H1 (cell line): ENCODE measurements around the gene PTPRH. TPM values are rescaled to one million over a fixed set of nuclear protein-coding genes. Genes with fewer than 3 reads are reported as not detected.

Source experiments
- CTCF ChIA-PET: fragments of 300-600 bp; sonication (Branson Sonifier 250); formaldehyde crosslinking; loops from one replicate; lab custom pipeline; 2021; ENCODE audit not compliant: partially characterized antibody; lab: Charles Lee
- POLR2A ChIA-PET: fragments of 300-600 bp; sonication (Branson Sonifier 250); formaldehyde crosslinking; loops from one replicate; lab custom pipeline; 2021; ENCODE audit warnings: inconsistent platforms; ENCODE audit not compliant: partially characterized antibody; lab: Charles Lee
- DNase-seq, 2 experiments: peaks; one replicate each; pipeline versions ENCODE4 v3.0.0 to v3.0.0-alpha.2; 2010 to 2022; ENCODE audit warnings: low spot score in 2 of 2, low read depth in 1 of 2, mixed read lengths in 1 of 2
- FAIRE-seq: peaks from 2 replicates; lab custom pipeline; 2011; peaks lifted over from hg19 to GRCh38; lab: Jason Lieb, UNC
- H2AFZ ChIP-seq: 2 replicates; pipeline ENCODE4 v1.8.1; 2012; ENCODE audit warnings: low read length, inconsistent platforms
- H2AK5ac ChIP-seq: 2 replicates; pipeline ENCODE4 v1.6.1; 2013; ENCODE audit warnings: low read depth, low read length
- H2BK120ac ChIP-seq: replicated peaks from 2 replicates; pipeline ENCODE3; 2013; ENCODE audit warnings: low read depth, low read length, inconsistent platforms
- H2BK12ac ChIP-seq: 2 replicates; pipeline ENCODE4 v1.6.1; 2013; ENCODE audit warnings: low read depth, low read length
- H2BK15ac ChIP-seq: 2 replicates; pipeline ENCODE4 v1.6.1; 2013; ENCODE audit warnings: low read length
- H2BK20ac ChIP-seq: 2 replicates; pipeline ENCODE4 v1.6.1; 2013; ENCODE audit warnings: low read length
- H2BK5ac ChIP-seq: 2 replicates; pipeline ENCODE4 v1.6.1; 2013; ENCODE audit warnings: low read depth, low read length
- H3K14ac ChIP-seq: 2 replicates; pipeline ENCODE4 v1.6.1; 2013; ENCODE audit warnings: inconsistent platforms; ENCODE audit not compliant: insufficient read length
- H3K18ac ChIP-seq: 2 replicates; pipeline ENCODE4 v1.6.1; 2013; ENCODE audit warnings: low read length; ENCODE audit errors: extremely low read depth
- H3K23ac ChIP-seq: 2 replicates; pipeline ENCODE4 v1.6.1; 2013; ENCODE audit warnings: inconsistent platforms; ENCODE audit not compliant: insufficient read length
- H3K23me2 ChIP-seq: 2 replicates; pipeline ENCODE4 v1.6.1; 2013; ENCODE audit warnings: low read depth, low read length
- H3K27ac ChIP-seq: 2 replicates; pipeline ENCODE4 v1.6.1; 2011; ENCODE audit warnings: low read depth, low read length, inconsistent platforms
- H3K27me3 ChIP-seq, 4 experiments: replicated peaks in 1 of 4; 1 replicate in 1 of 4; 2 replicates in 3 of 4; pipeline versions ENCODE4 v1.6.1 to v1.8.1; 2011 to 2013; ENCODE audit warnings: low read length in 3 of 4, mild to moderate bottlenecking in 3 of 4, inconsistent platforms in 2 of 4, mixed read lengths in 2 of 4, moderate library complexity in 1 of 4; ENCODE audit not compliant: control insufficient read depth in 3 of 4, insufficient read depth in 3 of 4; ENCODE audit errors: extremely low read depth in 1 of 4
- H3K36me3 ChIP-seq, 4 experiments: 2 replicates each; pipeline versions ENCODE4 v1.6.1 to v1.8.1; 2011 to 2013; ENCODE audit warnings: mild to moderate bottlenecking in 4 of 4, low read length in 3 of 4, moderate library complexity in 2 of 4, control low read depth in 1 of 4, inconsistent platforms in 1 of 4; ENCODE audit not compliant: insufficient read depth in 4 of 4, control insufficient read depth in 2 of 4
- H3K4ac ChIP-seq: replicated peaks from 2 replicates; pipeline ENCODE3; 2013; ENCODE audit warnings: low read length, low read depth, mixed read lengths, inconsistent platforms; ENCODE audit not compliant: insufficient read length
- H3K4me1 ChIP-seq, 4 experiments: replicated peaks in 1 of 4; 1 replicate in 1 of 4; 2 replicates in 3 of 4; pipeline versions ENCODE4 v1.6.1 to v1.8.1; 2011 to 2013; ENCODE audit warnings: low read length in 3 of 4, inconsistent platforms in 2 of 4, mixed read lengths in 1 of 4; ENCODE audit not compliant: insufficient read depth in 4 of 4, control insufficient read depth in 3 of 4
- H3K4me2 ChIP-seq, 2 experiments: 2 replicates each; pipeline versions ENCODE4 v1.6.1 to v1.8.1; 2011 to 2013; ENCODE audit warnings: low read depth in 2 of 2, low read length in 2 of 2, control low read depth in 1 of 2, inconsistent platforms in 1 of 2, mild to moderate bottlenecking in 1 of 2; ENCODE audit not compliant: insufficient read depth in 1 of 2
- H3K4me3 ChIP-seq, 4 experiments: fragments of 200-600, 300-600 bp in 1 of 4; sonication (generic), shearing (Covaris generic), sonication (Bioruptor Twin) in 1 of 4; 2 replicates each; pipeline versions ENCODE4 v1.5.1 to v1.8.1; 2011 to 2016; ENCODE audit warnings: low read length in 4 of 4, low read depth in 3 of 4, control low read depth in 2 of 4, inconsistent platforms in 2 of 4, mild to moderate bottlenecking in 2 of 4, mixed read lengths in 1 of 4, moderate library complexity in 1 of 4; ENCODE audit not compliant: insufficient read depth in 2 of 4; ENCODE audit errors: extremely low read depth in 1 of 4
- H3K56ac ChIP-seq: replicated peaks from 2 replicates; pipeline ENCODE3; 2013; ENCODE audit warnings: low read depth, mild to moderate bottlenecking, mixed read lengths, low read length, inconsistent platforms; ENCODE audit not compliant: insufficient read length
- H3K79me1 ChIP-seq: 2 replicates; pipeline ENCODE4 v1.6.1; 2013; ENCODE audit warnings: low read depth, low read length, control low read depth
- H3K79me2 ChIP-seq, 2 experiments: 2 replicates each; pipeline versions ENCODE4 v1.6.1 to v1.8.1; 2012 to 2013; ENCODE audit warnings: low read length in 2 of 2, mild to moderate bottlenecking in 2 of 2, inconsistent platforms in 1 of 2; ENCODE audit not compliant: insufficient read depth in 2 of 2, control insufficient read depth in 1 of 2
- H3K9ac ChIP-seq, 4 experiments: replicated peaks in 1 of 4; 1 replicate in 1 of 4; 2 replicates in 3 of 4; pipeline versions ENCODE4 v1.6.1 to v1.8.1; 2011 to 2013; ENCODE audit warnings: low read depth in 3 of 4, low read length in 3 of 4, control low read depth in 2 of 4, mild to moderate bottlenecking in 2 of 4, moderate library complexity in 2 of 4, inconsistent platforms in 1 of 4; ENCODE audit errors: extremely low read depth in 1 of 4
- H3K9me3 ChIP-seq, 2 experiments: 2 replicates each; pipeline versions ENCODE4 v1.6.1 to v1.8.1; 2012 to 2013; ENCODE audit warnings: mild to moderate bottlenecking in 2 of 2, moderate library complexity in 2 of 2, control low read depth in 1 of 2, inconsistent platforms in 1 of 2, low read depth in 1 of 2, low read length in 1 of 2, mixed read lengths in 1 of 2; ENCODE audit not compliant: insufficient read depth in 2 of 2
- H4K20me1 ChIP-seq, 2 experiments: replicated peaks in 1 of 2; 2 replicates each; pipeline versions ENCODE3 to v1.8.1; 2011 to 2013; ENCODE audit warnings: inconsistent platforms in 2 of 2, low read length in 2 of 2, mild to moderate bottlenecking in 1 of 2; ENCODE audit not compliant: insufficient read depth in 2 of 2, control insufficient read depth in 1 of 2
- H4K5ac ChIP-seq: 2 replicates; pipeline ENCODE4 v1.6.1; 2013; ENCODE audit warnings: low read length, low read depth, mixed read lengths, inconsistent platforms; ENCODE audit not compliant: insufficient read length
- H4K8ac ChIP-seq: 2 replicates; pipeline ENCODE4 v1.8.0; 2013; ENCODE audit warnings: mild to moderate bottlenecking, moderate library complexity, low read length, inconsistent platforms; ENCODE audit not compliant: insufficient read depth; ENCODE audit errors: extremely low read depth
- H4K91ac ChIP-seq: replicated peaks from 2 replicates; pipeline ENCODE3; 2013; ENCODE audit warnings: low read length, mixed read lengths, inconsistent platforms; ENCODE audit not compliant: insufficient read length
- ASH2L ChIP-seq: fragments of 200-600, 300-600 bp; sonication (generic); IDR thresholded peaks from one replicate; pipeline ENCODE4 v1.7.1; 2017; ENCODE audit warnings: low read length
- BCL11A ChIP-seq, 2 experiments: IDR thresholded peaks; one replicate each; pipeline ENCODE4 v1.6.1; 2011; ENCODE audit warnings: low read depth in 2 of 2, low read length in 2 of 2, mild to moderate bottlenecking in 2 of 2
- CTBP2 ChIP-seq: IDR thresholded peaks from 2 replicates; pipeline ENCODE4 v1.7.0; 2011; ENCODE audit warnings: borderline replicate concordance, mild to moderate bottlenecking, moderate library complexity, mixed read lengths, low read length; ENCODE audit not compliant: insufficient read depth, insufficient read length
- KDM1A ChIP-seq: fragments of 200-600, 300-600 bp; sonication (generic); IDR thresholded peaks from 2 replicates; pipeline ENCODE4 v1.7.1; 2016; ENCODE audit warnings: mild to moderate bottlenecking, low read length, borderline replicate concordance
- POLR2A ChIP-seq, 2 experiments: IDR thresholded peaks; 1 replicate in 1 of 2; 2 replicates in 1 of 2; pipeline ENCODE4 v1.6.1; 2011; ENCODE audit warnings: low read depth in 2 of 2, low read length in 2 of 2, mild to moderate bottlenecking in 2 of 2; ENCODE audit errors: control extremely low read depth in 1 of 2
- TAF1 ChIP-seq: IDR thresholded peaks from 2 replicates; pipeline ENCODE4 v1.6.1; 2011; ENCODE audit warnings: mild to moderate bottlenecking, low read depth, low read length
- whole genome bisulfite sequencing, 2 experiments: shearing (Covaris generic) in 1 of 2; methylation state at CpG; one replicate each; pipeline versions ENCODE4 v1.1.6 to v1.1.7; 2013 to 2015; ENCODE audit warnings: low lambda C conversion rate in 2 of 2, mixed read lengths in 2 of 2, inconsistent platforms in 1 of 2, low coverage in 1 of 2, missing lambda C conversion rate in 1 of 2; ENCODE audit not compliant: insufficient replicate concordance in 2 of 2, insufficient coverage in 1 of 2, insufficient read length in 1 of 2; ENCODE audit errors: extremely low coverage in 1 of 2, missing lambda C conversion rate in 1 of 2; 5-methylcytosine and 5-hydroxymethylcytosine counted together
- polyA plus RNA-seq, 7 experiments: library from polyadenylated mRNA; depleted of rRNA in 3 of 7; stranded (reverse) in 5 of 7; unstranded in 2 of 7; fragments of >200 nt in 5 of 7; fragments of 200-250 nt in 2 of 7; gene quantifications; 1 replicate in 5 of 7; 2 replicates in 1 of 7; 4 replicates in 1 of 7; pipeline versions ENCODE4 v1.2.1 to v1.2.3, GENCODE V29; 2011 to 2013; ENCODE audit warnings: missing spikeins in 2 of 7, mixed read lengths in 2 of 7
- total RNA-seq: library from RNA; stranded (reverse); fragmentation: NEBNext Ultra II Directional; extraction: Animal tissue kit (Norgen Biotek cat#: 25700); gene quantifications from 2 replicates; pipeline ENCODE4 v1.2.1, GENCODE V29; 2021
- TF ChIP-seq, protein P1 (sequence below): IDR thresholded peaks from 2 replicates; pipeline ENCODE4 v1.6.1; 2012; ENCODE audit warnings: inconsistent platforms

Gene PTPRH
- total and polyA plus RNA-seq, 2 of the 8 experiments (the other 6 are each of a cell fraction or from before 2014, with no cell fraction given): 0.30 to 0.39 TPM

DNA sequence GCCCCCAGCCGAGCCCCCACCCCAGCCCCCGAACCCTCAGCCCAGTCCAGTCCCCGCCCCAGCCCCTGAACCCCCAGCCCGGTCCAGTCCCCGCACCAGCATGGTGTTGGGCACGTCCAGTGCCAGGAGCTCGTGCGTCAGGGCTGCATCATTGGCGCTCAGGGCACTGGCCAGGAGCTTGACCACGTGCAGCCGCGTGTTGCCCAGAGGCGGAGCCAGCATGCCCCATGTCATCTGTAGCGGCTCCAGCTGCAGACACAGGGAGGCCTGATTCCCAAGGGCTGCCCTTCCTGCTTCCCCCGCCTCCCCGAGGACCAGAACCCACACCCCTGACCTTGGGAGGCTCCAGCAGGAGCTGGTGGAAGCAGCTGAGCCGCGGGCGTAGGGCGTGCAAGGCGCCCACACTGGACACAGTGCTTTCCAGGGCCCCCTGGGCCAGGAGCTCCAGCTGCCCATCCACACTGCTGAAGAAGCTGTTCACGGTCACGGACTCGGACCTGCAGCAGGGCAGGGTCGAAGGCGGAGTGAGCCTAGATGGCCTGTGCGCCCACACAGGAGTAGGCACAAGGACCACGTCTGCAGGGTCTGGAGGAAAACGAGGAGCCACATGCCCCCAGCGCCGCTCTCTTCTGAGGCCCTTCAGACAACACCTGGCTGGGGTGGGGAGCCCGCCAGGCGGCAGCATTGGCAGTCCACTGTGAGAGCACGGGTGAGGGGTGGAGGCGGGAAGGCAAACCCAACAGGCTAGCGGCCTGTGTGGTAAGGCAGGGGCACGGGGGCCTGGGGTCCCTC is 32.0 kb upstream of the PTPRH start:
- H3K27ac ChIP-seq: no peak overlapping the region
- no peak for TF ChIP-seq TAF1
- no peak for TF ChIP-seq CTBP2
- no peak for TF ChIP-seq KDM1A
- no peak for TF ChIP-seq POLR2A (IDR thresholded peaks at IDR 0.05; ENCODE audit: control extremely low read depth in 1 of 2, low read depth in 2 of 2, low read length in 2 of 2)
- TF ChIP-seq BCL11A (IDR thresholded peaks at IDR 0.05; ENCODE audit: low read depth in 2 of 2, low read length in 2 of 2): no peak
- no peak for TF ChIP-seq ASH2L
- TF ChIP-seq, protein P1, sequence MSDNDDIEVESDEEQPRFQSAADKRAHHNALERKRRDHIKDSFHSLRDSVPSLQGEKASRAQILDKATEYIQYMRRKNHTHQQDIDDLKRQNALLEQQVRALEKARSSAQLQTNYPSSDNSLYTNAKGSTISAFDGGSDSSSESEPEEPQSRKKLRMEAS: no peak
- TF ChIP-seq, all 59 proteins: peak for 0
- Histone ChIP-seq H3K36me3 (peaks cover 15 to 63% (median 47%) of the 10 kb centered on the region in 4 experiments), H3K4me1 (no peaks in the 10 kb centered on the region), H4K20me1 (peaks cover 0 to 16% of the 10 kb centered on the region in 2 experiments), H3K79me1 (no peaks in the 10 kb centered on the region; the same call in 1 of the 2 replicates), H3K4me3 (no peak overlapping the region), H3K23ac (no peak overlapping the region), H4K5ac (no peak overlapping the region), H3K79me2 (no peaks in the 10 kb centered on the region), H2BK12ac (no peak overlapping the region), H4K8ac (no peak overlapping the region; the same call in 1 of the 2 replicates), H3K18ac (no peak overlapping the region), H4K91ac (no peak overlapping the region), H2BK5ac (peak overlapping the region; percentile 16; the same call in 1 of the 2 replicates), H2BK20ac (no peak overlapping the region), H3K9ac (no peak overlapping the region), H2BK15ac (no peak overlapping the region), H3K27me3 (no peaks in the 10 kb centered on the region), H3K23me2 (no peaks in the 10 kb centered on the region), H2AFZ (no peak overlapping the region), H3K9me3 (no peaks in the 10 kb centered on the region), H3K14ac (no peak overlapping the region), H2BK120ac (no peak overlapping the region), H3K56ac (no peak overlapping the region), H2AK5ac (no peak overlapping the region), H3K4me2 (no peak overlapping the region), H3K4ac (no peak overlapping the region)
- 96% methylated on average over 26 of the region's 37 CpGs; no CpG with 5 or more reads in 1 of the 2 experiments for WGBS, 2 experiments
- ChIA-PET POLR2A (interaction anchor here (0.7 to 2.1 kb wide), 4 partner anchors 13 to 146 kb away, joined by 3 to 7 read pairs (median 4); no protein-coding TSS in a partner anchor), CTCF (interaction anchor here (1.1 to 8.4 kb wide), 5 partner anchors 9 to 101 kb away, joined by 3 to 32 read pairs (median 4); no protein-coding TSS in a partner anchor)
- DNase-seq (no peak), FAIRE-seq (no peak)
